ENCODE measurements around the gene MC1R. TPM values are rescaled to one million over a fixed set of nuclear protein-coding genes. Genes with fewer than 3 reads are reported as not detected.

Gene MC1R
- total and polyA plus RNA-seq, 2 of the 8 experiments (the other 6 are each of a cell fraction or from before 2014, with no cell fraction given): 2.2 to 2.9 TPM

GRCh38 chr16:89923640-89924296 lies 5.1 kb downstream of the MC1R start (continued):
- TF ChIP-seq BACH1 (IDR thresholded peaks at IDR 0.05; ENCODE audit: low read length) (no peak), JUND (IDR thresholded peaks at IDR 0.05; ENCODE audit: low read length) (no peak), NANOG (IDR thresholded peaks at IDR 0.05; ENCODE audit: insufficient read depth, low read depth, low read length, poor library complexity, severe bottlenecking) (no peak), POLR2AphosphoS5 (IDR thresholded peaks at IDR 0.05; ENCODE audit: low read depth, low read length) (no peak), GTF2F1 (IDR thresholded peaks at IDR 0.05; ENCODE audit: borderline replicate concordance, low read depth, low read length) (no peak), NRF1 (IDR thresholded peaks at IDR 0.05; ENCODE audit: low read depth, low read length) (no peak)
